Panc1 (cell line): Measurements from ENCODE around the gene EIF3L.

Source experiments
- CTCF ChIP-seq: fragments of 450-650 bp; IDR thresholded peaks from 2 replicates; pipeline ENCODE4 v1.5.1; 2017; ENCODE audit warnings: mild to moderate bottlenecking
- POLR2AphosphoS5 ChIP-seq: IDR thresholded peaks from 2 replicates; pipeline ENCODE4 v1.6.1; 2012; ENCODE audit warnings: mild to moderate bottlenecking, low read depth, low read length, moderate library complexity
- SIN3A ChIP-seq: IDR thresholded peaks from 2 replicates; pipeline ENCODE4 v1.6.1; 2012; ENCODE audit warnings: low read depth, mild to moderate bottlenecking, low read length, moderate library complexity, borderline replicate concordance; ENCODE audit not compliant: insufficient read depth
- TCF7L2 ChIP-seq: IDR thresholded peaks from 2 replicates; pipeline ENCODE4 v1.6.1; 2011; ENCODE audit warnings: mild to moderate bottlenecking, low read depth, low read length, inconsistent platforms
- TF ChIP-seq, protein P1 (sequence below), 2 experiments: IDR thresholded peaks; 2 replicates each; pipeline ENCODE4 v1.6.1; 2011 to 2012; ENCODE audit warnings: low read depth in 2 of 2, control low read depth in 1 of 2, low read length in 1 of 2, mild to moderate bottlenecking in 1 of 2, moderate library complexity in 1 of 2; ENCODE audit not compliant: insufficient read depth in 1 of 2

- TF ChIP-seq, protein P1, sequence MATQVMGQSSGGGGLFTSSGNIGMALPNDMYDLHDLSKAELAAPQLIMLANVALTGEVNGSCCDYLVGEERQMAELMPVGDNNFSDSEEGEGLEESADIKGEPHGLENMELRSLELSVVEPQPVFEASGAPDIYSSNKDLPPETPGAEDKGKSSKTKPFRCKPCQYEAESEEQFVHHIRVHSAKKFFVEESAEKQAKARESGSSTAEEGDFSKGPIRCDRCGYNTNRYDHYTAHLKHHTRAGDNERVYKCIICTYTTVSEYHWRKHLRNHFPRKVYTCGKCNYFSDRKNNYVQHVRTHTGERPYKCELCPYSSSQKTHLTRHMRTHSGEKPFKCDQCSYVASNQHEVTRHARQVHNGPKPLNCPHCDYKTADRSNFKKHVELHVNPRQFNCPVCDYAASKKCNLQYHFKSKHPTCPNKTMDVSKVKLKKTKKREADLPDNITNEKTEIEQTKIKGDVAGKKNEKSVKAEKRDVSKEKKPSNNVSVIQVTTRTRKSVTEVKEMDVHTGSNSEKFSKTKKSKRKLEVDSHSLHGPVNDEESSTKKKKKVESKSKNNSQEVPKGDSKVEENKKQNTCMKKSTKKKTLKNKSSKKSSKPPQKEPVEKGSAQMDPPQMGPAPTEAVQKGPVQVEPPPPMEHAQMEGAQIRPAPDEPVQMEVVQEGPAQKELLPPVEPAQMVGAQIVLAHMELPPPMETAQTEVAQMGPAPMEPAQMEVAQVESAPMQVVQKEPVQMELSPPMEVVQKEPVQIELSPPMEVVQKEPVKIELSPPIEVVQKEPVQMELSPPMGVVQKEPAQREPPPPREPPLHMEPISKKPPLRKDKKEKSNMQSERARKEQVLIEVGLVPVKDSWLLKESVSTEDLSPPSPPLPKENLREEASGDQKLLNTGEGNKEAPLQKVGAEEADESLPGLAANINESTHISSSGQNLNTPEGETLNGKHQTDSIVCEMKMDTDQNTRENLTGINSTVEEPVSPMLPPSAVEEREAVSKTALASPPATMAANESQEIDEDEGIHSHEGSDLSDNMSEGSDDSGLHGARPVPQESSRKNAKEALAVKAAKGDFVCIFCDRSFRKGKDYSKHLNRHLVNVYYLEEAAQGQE (IDR thresholded peaks at IDR 0.05; ENCODE audit: insufficient read depth in 1 of 2, low read depth in 2 of 2, low read length in 1 of 2), result no peak
- TF ChIP-seq CTCF (no peak), SIN3A (no peak), POLR2AphosphoS5 (no peak), TCF7L2 (no peak)
These were observed 47.3 kb upstream of the EIF3L start for GRCh38 chr22:37801946-37802309.
